Hematopoietic multipotent progenitor cell treated with erythropoietin and hydrocortisone succinate and interleukin-3 and kit ligand, for 4 days (in vitro differentiated cells): ENCODE data around the gene KRT17.
"Not testable (repeated sequence)": the region's sequence is repeated elsewhere in the genome, so short reads cannot be mapped to it uniquely, and the experiment has no call there.

ENCODE experiments used
- DNase-seq: peaks from one replicate; pipeline ENCODE4 v3.0.0-alpha.2; 2015

KRT17 gene

GRCh38 chr17:41653892-41654677 lies 29.7 kb upstream of the KRT17 start:
- DNase-seq = no peak

DNA sequence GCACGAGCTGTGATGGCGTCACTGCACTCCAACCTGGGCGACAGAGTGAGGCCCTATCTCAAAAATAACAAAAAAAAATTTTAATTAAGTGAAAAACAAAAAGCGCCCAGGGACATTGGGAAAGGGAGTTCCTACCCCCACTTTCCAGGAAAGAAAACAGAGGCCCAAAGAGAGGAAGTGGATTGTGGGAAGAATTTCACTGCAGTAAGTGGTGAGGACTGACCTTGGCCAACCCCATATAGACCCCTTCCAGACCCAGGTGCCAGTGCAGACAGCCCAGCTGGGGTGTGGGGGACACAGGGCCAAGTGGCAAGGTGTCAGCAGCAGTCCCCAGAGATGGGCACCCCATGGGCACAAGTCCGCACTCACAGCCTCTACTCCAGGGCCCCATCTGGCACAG lies 29.0 kb upstream of the KRT17 start:
- no peak for DNase-seq

DNA sequence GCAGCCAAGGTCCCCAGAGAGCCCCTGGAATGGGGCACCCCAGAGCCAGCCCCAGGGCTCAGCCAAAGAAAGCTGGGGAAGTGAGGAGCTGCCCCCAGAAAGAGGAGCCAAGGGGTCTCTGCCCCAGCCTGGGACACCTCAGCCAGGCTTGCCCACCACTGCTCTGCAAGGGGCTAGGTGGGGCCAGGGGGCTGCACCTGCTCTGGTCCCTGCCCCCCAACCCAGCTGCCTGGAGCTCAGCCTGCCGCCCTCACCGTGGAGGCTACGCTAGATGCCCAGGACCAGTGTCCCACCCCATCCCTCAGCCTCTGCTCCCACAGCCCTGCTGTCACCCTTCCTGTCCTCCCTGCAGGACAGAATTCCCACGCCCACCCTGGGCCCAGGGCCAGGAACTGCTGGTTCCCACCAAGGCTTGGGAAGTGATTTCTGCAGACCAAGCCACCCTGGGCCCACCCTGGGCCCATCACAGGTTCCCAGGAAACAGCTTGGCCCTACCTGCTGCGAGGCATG lies 28.1 kb upstream of the KRT17 start:
- no peak for DNase-seq

DNA sequence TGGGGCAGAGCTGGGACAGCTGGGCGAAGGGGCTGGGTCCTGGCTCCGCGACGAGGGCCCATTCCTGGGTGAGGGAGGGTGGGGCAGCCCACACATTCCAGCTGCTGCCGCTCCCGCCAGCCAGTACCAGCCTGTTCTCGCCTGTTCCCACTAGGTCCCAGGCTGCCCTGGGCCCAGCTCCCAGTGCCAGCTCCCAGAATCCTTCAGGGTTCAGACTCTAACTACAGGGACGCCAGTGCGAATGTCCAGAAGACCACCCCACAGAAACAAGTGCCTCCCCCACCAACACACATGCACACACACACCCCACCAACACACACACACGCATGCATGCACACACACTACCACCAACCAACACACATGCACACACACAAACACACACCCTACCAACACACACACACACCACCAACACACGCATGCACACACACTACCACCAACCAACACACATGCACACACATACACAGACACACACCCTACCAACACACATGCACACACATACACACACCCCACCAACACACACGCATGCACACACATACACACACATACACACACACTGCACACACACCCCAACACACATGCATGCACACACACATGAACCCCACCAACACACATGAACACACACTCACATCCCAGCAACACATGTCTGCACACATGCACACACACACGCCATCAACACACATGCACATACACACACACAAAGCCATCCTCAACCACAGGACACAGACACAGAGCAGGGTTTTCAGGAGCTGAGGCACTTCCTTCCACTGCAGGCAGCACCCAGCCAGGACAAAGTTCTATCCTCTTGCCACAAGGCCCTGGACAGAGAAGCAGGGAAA lies 27.5 kb upstream of the KRT17 start:
- DNase-seq = no peak

DNA sequence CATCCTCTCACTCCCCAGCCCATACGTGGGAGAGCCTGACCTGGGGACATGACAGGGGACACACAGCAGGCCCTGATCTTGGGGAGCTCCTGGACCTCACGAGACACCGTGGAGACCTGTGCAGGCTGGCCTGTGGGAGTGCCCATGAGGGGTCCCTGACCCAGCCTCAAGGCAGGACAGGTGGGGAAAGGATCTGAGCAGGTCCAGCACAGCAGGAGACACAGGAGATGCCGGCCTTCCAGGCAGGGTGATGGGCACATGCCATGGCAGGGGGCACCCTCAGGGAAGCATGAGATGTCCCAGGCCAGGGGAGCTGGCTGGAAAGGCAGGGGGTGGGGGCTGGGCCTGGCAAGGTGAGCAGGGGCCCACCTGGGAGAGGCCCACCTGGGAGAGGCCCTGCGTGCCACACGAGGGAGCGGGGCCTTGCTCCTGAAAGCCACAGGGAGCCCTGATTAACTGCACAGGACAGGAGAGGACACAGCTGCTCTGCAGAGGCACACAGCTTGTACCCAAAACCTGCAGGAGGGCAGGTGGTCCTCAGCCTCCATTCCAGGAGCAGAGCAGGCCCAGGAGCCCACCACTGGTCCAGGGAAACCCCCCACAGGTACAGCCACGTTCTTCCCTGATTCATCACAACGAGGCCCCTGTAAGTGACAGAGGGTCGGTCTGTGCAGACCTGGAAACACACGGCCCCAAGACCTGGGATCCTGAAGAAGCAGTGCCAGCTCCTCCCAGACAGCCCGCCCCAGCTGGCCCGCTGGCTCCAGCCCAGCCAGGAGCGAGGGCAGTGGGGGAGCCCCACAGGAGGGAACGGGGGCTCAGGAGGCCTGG lies 26.6 kb upstream of the KRT17 start:
- no peak for DNase-seq

- DNase-seq = no peak
Measured at GRCh38 chr17:41649923-41650519, 25.6 kb upstream of the KRT17 start.

DNA sequence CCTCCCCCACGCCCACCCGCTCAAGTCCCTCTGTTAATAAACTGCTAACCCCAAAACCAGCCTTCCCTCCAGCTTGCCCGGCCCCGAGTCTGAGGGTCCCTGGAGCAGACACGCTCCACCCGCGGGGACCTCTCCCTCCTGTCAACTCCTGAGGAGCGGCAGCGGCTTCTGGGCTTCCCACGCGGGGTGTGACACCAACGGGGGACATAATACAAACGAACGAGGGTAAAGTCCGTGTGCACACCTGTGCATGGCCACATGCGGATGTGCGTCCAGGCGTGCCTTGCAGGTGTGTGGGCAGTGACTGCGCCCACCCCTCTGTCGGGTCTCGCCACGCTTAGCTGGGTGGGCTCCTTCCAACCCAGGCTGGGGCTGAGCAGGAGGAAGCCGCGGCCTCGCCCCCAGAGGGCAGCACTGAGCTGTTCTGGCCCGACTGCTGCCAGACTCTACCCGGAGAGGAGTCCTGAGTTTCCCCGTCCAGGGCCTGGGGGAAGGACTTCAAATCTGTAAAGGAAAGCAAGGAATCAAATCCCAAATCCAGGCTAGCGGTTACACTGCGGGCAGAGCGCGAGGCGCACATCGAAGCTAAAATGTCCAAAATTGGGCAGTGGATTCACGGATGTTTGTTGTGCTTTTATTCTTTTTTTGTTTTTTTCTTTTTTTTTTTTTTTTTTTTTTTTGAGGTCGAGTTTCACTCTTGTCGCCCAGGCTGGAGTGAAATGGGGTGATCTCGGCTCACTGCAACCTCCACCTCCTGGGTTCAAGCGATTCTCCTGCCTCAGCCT lies 24.2 kb upstream of the KRT17 start:
- peak; percentile 88 for DNase-seq

GRCh38 chr17:41647940-41648410 lies 23.6 kb upstream of the KRT17 start:
- peak; percentile 89 for DNase-seq

- no peak for DNase-seq
Measured at GRCh38 chr17:41647038-41647813, 22.9 kb upstream of the KRT17 start.

DNA sequence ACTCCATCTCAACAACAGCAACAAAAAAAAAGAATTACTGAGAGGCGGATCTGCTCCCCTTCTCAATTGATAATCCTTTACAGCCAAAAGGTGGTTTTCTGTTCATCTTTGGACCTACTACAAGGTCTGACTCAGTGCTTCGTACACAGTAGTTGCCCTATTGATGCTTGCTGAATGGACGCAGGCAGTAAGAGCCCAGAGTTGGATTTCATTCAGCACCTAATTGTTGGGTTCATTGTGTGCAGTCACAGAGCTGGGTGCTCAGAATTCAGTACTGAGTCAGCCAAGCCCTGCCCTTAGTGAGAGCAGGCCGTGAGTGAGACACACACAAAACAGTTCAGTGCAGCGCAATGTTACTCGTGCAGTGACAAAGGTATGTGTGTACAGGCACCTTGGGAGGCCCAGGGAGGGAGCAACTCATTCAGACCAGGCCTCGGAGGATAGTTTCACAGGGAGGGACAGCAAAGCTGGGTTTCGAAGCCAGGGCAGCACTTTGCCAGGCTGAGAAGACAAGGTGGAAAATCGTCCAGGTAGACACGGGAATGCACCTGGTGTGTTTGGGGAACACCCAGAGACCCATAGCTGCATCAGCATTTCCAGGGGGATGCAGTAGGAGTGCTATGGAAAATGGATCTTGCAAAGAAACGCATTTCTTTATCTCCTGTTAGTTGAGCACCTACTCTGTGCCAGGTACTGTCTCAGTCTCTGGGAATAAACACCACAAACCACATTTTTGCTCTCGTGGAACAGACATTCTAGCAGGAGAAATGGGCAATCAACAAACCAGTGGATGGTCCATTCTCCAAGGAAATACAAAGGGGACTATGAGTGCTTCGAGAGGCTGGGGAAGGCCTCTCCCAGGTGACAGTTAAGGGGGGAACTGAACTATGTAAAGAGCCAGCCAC lies 18.1 kb upstream of the KRT17 start:
- DNase-seq = no peak

DNA sequence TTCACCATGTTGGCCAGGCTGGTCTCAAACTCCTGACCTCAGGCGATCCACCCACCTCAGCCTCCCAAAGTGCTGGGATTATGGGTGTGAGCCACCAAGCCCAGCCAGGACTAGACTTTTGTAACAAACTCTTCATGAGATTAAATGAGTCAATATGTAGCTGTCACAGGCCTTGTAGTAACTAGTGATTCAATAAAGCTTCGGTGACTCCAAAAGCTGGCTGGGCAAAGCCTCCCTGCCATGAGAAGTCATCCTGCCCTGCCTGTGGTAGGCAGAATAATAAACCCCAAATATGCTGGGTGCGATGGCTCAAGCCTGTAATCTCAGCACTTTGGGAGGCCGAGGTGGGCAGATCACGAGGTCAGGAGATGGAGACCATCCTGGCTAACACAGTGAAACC lies 16.2 kb upstream of the KRT17 start:
- DNase-seq = not testable (repeated sequence)

- no peak for DNase-seq
Measured at GRCh38 chr17:41639492-41640473, 15.4 kb upstream of the KRT17 start.

DNA sequence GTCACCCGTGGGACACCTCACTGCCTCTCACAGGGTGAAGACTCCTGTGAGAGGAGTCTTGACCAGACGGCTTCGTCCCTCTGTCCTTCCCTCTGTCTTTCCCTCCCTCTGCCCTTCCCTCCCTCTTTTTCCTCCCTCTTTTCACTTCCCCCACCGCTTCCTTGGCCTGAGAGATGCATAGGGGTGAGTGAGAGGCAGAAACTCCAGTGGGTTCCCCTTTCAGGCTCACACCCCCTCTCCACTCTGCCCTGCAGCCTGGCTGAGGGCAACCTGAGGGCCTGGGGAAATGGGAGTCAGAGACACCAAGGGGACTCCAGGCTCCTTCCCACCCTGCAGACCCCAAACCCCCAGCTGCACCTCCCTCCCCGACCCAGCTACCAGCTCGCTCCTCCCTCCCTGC lies 14.6 kb upstream of the KRT17 start:
- no peak for DNase-seq

DNA sequence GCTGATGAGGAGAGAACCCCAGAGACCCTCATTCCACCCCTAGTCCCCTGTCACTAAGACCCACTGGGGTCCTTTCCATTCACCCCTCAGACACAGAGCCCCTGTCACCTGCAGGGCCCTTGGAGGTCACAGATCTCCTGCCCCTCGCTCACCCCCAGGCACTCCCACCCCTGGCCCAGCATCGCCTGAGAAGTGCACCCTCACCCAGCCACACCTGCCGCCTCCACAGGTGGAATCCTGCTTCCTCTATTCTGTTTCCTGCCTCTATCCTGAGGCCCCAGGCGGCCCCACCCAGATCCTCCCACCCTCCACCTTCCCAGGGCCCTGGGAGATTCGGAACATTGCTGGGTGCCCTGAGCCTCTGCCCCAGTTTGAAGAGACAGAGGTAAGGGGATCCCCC lies 13.8 kb upstream of the KRT17 start:
- DNase-seq = no peak

GRCh38 chr17:41636652-41637051 lies 12.3 kb upstream of the KRT17 start:
- DNase-seq = no peak

GRCh38 chr17:41635121-41636097 lies 11.0 kb upstream of the KRT17 start:
- DNase-seq = no peak

DNA sequence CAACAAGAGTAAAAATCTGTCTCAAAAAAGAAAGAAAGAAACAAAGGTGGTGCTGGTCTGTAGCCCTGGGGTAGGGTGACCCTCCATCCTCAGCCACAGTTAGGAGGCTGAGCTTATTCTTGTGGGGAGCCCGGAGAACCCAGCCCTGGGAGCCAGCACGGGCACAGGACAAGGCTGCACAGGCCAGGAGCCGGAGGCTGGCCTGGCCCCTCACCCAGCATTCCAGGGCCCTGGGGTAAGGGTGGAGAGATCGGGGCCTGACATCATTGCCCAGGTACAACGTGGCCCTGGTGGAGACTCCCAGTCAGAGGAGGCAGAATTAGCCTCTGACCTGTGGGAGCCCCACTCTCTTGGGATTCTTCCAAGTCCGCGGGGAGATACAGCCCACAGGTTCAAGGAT lies 10.3 kb upstream of the KRT17 start:
- no peak for DNase-seq
